Neural progenitor cell (in vitro differentiated cells): ENCODE measurements around the gene CDK5RAP3. TPM values are rescaled to one million over a fixed set of nuclear protein-coding genes. Genes with fewer than 3 reads are reported as not detected.

Experiments used
- DNase-seq: peaks from one replicate; pipeline ENCODE4 v3.0.0-alpha.2; 2016; ENCODE audit warnings: low spot score
- H2AFZ ChIP-seq: fragments of 200-600 bp; sonication (generic); replicated peaks from 2 replicates; pipeline ENCODE4 v1.6.1; 2016; ENCODE audit warnings: antibody characterized with exemption
- H3F3A ChIP-seq: fragments of 200-600 bp; sonication (generic); 2 replicates; pipeline ENCODE4 v1.6.1; 2016; ENCODE audit warnings: antibody characterized with exemption, low read depth
- H3K27ac ChIP-seq: fragments of 200-600 bp; sonication (generic); 2 replicates; pipeline ENCODE4 v1.5.1; 2016; ENCODE audit warnings: mild to moderate bottlenecking
- H3K27me3 ChIP-seq: fragments of 200-600 bp; sonication (generic); 2 replicates; pipeline ENCODE4 v1.6.1; 2016; ENCODE audit warnings: mild to moderate bottlenecking, moderate library complexity
- H3K36me3 ChIP-seq: fragments of 200-600 bp; sonication (generic); 2 replicates; pipeline ENCODE4 v1.5.1; 2016
- H3K4me1 ChIP-seq: fragments of 200-600 bp; sonication (generic); 2 replicates; pipeline ENCODE4 v1.6.1; 2016; ENCODE audit warnings: mixed run types
- H3K4me2 ChIP-seq: fragments of 200-600 bp; sonication (generic); 2 replicates; pipeline ENCODE4 v1.6.1; 2016
- H3K4me3 ChIP-seq: fragments of 200-600 bp; sonication (generic); 2 replicates; pipeline ENCODE4 v1.5.1; 2016
- H3K79me2 ChIP-seq: fragments of 200-600 bp; sonication (generic); 2 replicates; pipeline ENCODE4 v1.6.1; 2016; ENCODE audit warnings: low read depth
- H3K9ac ChIP-seq: fragments of 200-600 bp; sonication (generic); 2 replicates; pipeline ENCODE4 v1.6.1; 2016
- H3K9me3 ChIP-seq: fragments of 200-600 bp; sonication (generic); 2 replicates; pipeline ENCODE4 v1.5.1; 2016; ENCODE audit warnings: low read depth
- H4K20me1 ChIP-seq: fragments of 200-600 bp; sonication (generic); 2 replicates; pipeline ENCODE4 v1.6.1; 2016; ENCODE audit warnings: low read depth
- H3K27ac Mint-ChIP-seq: 3 replicates; pipeline ENCODE4 v1.8.0; 2021; ENCODE audit warnings: mixed read lengths
- H3K27me3 Mint-ChIP-seq: 2 replicates; pipeline ENCODE4 v1.8.0; 2022; ENCODE audit warnings: low read depth, mild to moderate bottlenecking, inconsistent platforms, moderate library complexity, mixed read lengths; ENCODE audit not compliant: insufficient read depth
- H3K36me3 Mint-ChIP-seq: 3 replicates; pipeline ENCODE4 v1.8.0; 2021; ENCODE audit warnings: mixed read lengths
- H3K4me1 Mint-ChIP-seq: 3 replicates; pipeline ENCODE4 v1.8.0; 2021; ENCODE audit warnings: mixed read lengths
- H3K4me3 Mint-ChIP-seq: 3 replicates; pipeline ENCODE4 v1.8.0; 2021; ENCODE audit warnings: mild to moderate bottlenecking, moderate library complexity, mixed read lengths
- H3K9me3 Mint-ChIP-seq: 3 replicates; pipeline ENCODE4 v1.8.0; 2020; ENCODE audit warnings: mixed read lengths
- EZH2 ChIP-seq: fragments of 200-600 bp; sonication (generic); IDR thresholded peaks from 2 replicates; pipeline ENCODE4 v1.6.1; 2017; ENCODE audit warnings: antibody characterized with exemption, mild to moderate bottlenecking, moderate library complexity
- EZH2phosphoT487 ChIP-seq: fragments of 200-600 bp; sonication (generic); IDR thresholded peaks from 2 replicates; pipeline ENCODE4 v1.6.1; 2017; ENCODE audit warnings: antibody characterized with exemption
- total RNA-seq: library from RNA; depleted of rRNA; stranded (reverse); fragments of >200 nt; gene quantifications from 2 replicates; pipeline ENCODE4 v1.2.3, GENCODE V29; 2015; ENCODE audit warnings: low replicate concordance
- TF ChIP-seq, protein P1 (sequence below): fragments of 200-600 bp; sonication (generic); IDR thresholded peaks from 2 replicates; pipeline ENCODE4 v1.5.1; 2017; ENCODE audit warnings: antibody characterized with exemption, mild to moderate bottlenecking

Gene CDK5RAP3
- total RNA-seq, 1 donor from 2014 or later: 104 TPM

DNA sequence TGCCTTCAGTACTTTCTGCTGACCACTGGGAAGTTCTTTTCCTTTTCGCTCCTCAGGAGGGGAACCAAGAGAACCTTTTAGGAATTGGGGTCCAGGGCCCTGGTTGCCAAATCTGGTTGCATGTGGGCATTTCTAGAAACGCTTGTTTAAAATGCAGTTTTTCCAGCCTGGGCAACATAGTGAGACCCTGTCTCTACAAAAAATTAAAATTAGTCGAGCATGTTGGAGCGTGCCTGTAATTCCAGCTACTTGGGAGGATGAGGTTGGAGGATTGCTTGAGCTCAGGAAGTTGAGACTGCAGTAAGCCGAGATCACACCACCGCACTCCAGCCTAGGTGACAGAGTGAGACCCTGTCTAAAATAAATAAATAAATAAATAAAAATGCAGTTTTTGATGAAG, 28.3 kb upstream of the CDK5RAP3 start:
- Mint-ChIP-seq H3K4me1 (peaks cover 8% of the 10 kb centered on the region), H3K27ac (no peak overlapping the region), H3K36me3 (peaks cover 2% of the 10 kb centered on the region), H3K9me3 (no peaks in the 10 kb centered on the region), H3K4me3 (peak overlapping the region; percentile 85), H3K27me3 (no peaks in the 10 kb centered on the region)
- Histone ChIP-seq H3K9ac (no peak overlapping the region), H3K79me2 (no peaks in the 10 kb centered on the region), H3K4me3 (no peak overlapping the region), H3K9me3 (no peaks in the 10 kb centered on the region), H3K4me1 (no peaks in the 10 kb centered on the region), H3F3A (no peaks in the 10 kb centered on the region), H3K27me3 (peaks cover 11% of the 10 kb centered on the region), H2AFZ (no peak overlapping the region), H4K20me1 (no peaks in the 10 kb centered on the region), H3K36me3 (no peaks in the 10 kb centered on the region), H3K4me2 (no peak overlapping the region), H3K27ac (no peak overlapping the region)
- no peak for DNase-seq
- no peak for TF ChIP-seq EZH2
- no peak for TF ChIP-seq EZH2phosphoT487
- TF ChIP-seq, protein P1, sequence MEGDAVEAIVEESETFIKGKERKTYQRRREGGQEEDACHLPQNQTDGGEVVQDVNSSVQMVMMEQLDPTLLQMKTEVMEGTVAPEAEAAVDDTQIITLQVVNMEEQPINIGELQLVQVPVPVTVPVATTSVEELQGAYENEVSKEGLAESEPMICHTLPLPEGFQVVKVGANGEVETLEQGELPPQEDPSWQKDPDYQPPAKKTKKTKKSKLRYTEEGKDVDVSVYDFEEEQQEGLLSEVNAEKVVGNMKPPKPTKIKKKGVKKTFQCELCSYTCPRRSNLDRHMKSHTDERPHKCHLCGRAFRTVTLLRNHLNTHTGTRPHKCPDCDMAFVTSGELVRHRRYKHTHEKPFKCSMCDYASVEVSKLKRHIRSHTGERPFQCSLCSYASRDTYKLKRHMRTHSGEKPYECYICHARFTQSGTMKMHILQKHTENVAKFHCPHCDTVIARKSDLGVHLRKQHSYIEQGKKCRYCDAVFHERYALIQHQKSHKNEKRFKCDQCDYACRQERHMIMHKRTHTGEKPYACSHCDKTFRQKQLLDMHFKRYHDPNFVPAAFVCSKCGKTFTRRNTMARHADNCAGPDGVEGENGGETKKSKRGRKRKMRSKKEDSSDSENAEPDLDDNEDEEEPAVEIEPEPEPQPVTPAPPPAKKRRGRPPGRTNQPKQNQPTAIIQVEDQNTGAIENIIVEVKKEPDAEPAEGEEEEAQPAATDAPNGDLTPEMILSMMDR: no peak

DNA sequence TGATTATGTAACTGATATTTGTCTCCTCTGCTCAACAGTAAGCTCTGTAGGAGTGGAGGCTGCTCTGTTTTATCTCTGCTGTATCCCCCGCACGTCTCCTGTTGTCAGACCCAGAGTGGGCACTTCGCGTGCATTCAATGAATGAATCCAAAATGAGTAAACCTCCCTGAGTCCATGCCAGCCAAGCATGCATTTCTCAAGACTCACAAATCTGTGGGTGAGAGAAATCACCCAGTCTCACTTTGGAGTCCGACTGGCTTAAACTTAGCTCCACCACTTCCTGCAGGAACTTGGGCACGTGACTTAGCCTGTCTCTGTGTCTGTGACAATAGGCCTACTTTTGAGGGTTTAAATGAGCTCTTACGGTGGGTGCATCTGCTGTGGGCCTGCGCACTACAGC, 25.8 kb upstream of the CDK5RAP3 start:
- H2AFZ ChIP-seq: no peak overlapping the region
- H3K9ac ChIP-seq: no peak overlapping the region
- no peak overlapping the region for H3K27ac ChIP-seq
- Mint-ChIP-seq H3K36me3 (peaks cover 2% of the 10 kb centered on the region), H3K27ac (peak overlapping the region; percentile 8), H3K4me1 (peaks cover 17% of the 10 kb centered on the region), H3K27me3 (no peaks in the 10 kb centered on the region), H3K9me3 (no peaks in the 10 kb centered on the region), H3K4me3 (no peak overlapping the region)
- no peaks in the 10 kb centered on the region for H3K9me3 ChIP-seq
- H3K36me3 ChIP-seq: no peaks in the 10 kb centered on the region
- H3K4me1 ChIP-seq: peaks cover 5% of the 10 kb centered on the region
- H4K20me1 ChIP-seq: no peaks in the 10 kb centered on the region
- H3F3A ChIP-seq: no peaks in the 10 kb centered on the region
- DNase-seq: no peak
- no peak for TF ChIP-seq EZH2phosphoT487
- no peak for TF ChIP-seq EZH2
- TF ChIP-seq, protein P1: no peak
- peaks cover 16% of the 10 kb centered on the region for H3K27me3 ChIP-seq
- H3K79me2 ChIP-seq: no peaks in the 10 kb centered on the region
- H3K4me2 ChIP-seq: no peak overlapping the region
- H3K4me3 ChIP-seq: no peak overlapping the region

DNA sequence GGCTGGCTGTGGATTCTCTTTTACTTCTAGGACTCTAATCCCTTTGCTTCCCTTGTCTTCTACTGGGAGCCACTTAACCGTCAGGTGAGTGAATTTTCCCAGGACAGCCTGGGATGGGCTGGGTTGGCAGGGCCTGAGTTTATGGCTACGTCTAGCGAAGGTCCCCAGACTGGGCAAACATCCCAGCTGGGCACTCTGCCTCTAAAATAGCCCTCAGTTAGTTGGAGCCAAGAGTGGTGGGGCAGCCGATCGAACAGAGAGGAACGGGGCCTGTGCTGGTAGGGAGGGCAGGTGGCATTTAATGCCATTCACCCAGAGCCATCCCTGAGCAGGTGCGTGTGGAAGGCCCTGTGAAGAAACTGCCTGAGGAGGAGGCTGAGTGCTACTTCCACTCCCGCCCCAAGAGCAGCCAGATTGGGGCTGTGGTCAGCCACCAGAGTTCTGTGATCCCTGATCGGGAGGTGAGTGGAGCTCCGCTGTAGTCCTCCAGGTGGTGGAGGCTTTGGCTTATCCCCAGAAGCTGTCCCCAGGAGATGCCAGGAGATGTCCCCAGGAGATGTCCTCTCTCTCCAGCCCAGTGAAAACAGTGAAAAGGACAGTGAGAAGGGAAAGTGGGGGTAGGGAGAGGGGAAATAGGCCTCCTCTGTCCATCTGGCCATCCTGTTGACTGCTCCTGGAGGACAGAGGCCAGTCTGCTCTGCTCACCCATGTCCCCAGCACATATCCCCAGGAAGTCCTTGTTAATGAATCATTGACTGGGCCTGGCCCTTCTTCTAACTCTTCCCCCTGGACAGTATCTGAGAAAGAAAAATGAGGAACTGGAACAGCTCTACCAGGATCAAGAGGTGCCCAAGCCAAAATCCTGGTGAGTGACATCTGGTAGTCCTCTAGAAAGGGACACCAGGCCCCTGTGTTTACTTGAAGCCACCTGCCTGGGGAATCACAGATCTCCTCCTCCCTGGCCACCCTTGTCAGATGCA, 25.1 kb upstream of the CDK5RAP3 start:
- peaks cover 9% of the 10 kb centered on the region for H3K27me3 ChIP-seq
- H3K36me3 ChIP-seq: no peaks in the 10 kb centered on the region
- H3K9me3 Mint-ChIP-seq: no peaks in the 10 kb centered on the region
- peaks cover 5% of the 10 kb centered on the region for H3K4me1 ChIP-seq
- no peaks in the 10 kb centered on the region for H3K79me2 ChIP-seq
- no peaks in the 10 kb centered on the region for H3F3A ChIP-seq
- H3K9me3 ChIP-seq: no peaks in the 10 kb centered on the region
- no peak for DNase-seq
- TF ChIP-seq, protein P1: no peak
- TF ChIP-seq EZH2 (no peak), EZH2phosphoT487 (no peak)
- H3K9ac ChIP-seq: no peak overlapping the region
- H3K27ac Mint-ChIP-seq: peak overlapping the region; percentile 37
- no peaks in the 10 kb centered on the region for H4K20me1 ChIP-seq
- no peak overlapping the region for H3K4me3 ChIP-seq
- no peak overlapping the region for H2AFZ ChIP-seq
- H3K27me3 Mint-ChIP-seq: no peaks in the 10 kb centered on the region
- peaks cover 2% of the 10 kb centered on the region for H3K36me3 Mint-ChIP-seq
- no peak overlapping the region for H3K4me3 Mint-ChIP-seq
- H3K4me1 Mint-ChIP-seq: peaks cover 17% of the 10 kb centered on the region
- H3K4me2 ChIP-seq: no peak overlapping the region
- no peak overlapping the region for H3K27ac ChIP-seq
